Panc1 (cell line): ENCODE measurements around the gene ABCG1.

Source experiments
- POLR2AphosphoS5 ChIP-seq: IDR thresholded peaks from 2 replicates; pipeline ENCODE4 v1.6.1; 2012; ENCODE audit warnings: mild to moderate bottlenecking, low read depth, low read length, moderate library complexity
- TF ChIP-seq, protein P1 (sequence below): fragments of 450-650 bp; IDR thresholded peaks from 2 replicates; pipeline ENCODE4 v1.5.1; 2017; ENCODE audit warnings: mild to moderate bottlenecking

DNA sequence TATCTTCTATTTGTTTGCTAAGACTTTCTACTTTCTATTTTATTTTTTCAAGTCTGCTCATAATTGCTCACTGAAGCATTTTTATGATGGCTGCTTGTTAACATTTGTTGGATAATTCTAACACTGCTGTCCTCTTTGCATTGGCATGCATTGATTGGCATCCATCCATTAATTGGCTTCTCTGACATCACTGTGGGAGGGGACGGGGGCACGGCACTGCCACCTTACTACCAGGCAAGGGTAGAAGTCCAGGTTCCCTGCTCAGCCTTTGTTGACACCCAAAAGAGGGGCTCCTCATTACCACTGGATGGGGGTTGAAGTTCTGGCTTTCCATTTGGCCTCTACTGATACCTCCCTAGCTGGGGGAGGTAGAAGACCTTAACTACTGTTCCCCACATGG is 11.5 kb upstream of the ABCG1 start:
- TF ChIP-seq, protein P1, sequence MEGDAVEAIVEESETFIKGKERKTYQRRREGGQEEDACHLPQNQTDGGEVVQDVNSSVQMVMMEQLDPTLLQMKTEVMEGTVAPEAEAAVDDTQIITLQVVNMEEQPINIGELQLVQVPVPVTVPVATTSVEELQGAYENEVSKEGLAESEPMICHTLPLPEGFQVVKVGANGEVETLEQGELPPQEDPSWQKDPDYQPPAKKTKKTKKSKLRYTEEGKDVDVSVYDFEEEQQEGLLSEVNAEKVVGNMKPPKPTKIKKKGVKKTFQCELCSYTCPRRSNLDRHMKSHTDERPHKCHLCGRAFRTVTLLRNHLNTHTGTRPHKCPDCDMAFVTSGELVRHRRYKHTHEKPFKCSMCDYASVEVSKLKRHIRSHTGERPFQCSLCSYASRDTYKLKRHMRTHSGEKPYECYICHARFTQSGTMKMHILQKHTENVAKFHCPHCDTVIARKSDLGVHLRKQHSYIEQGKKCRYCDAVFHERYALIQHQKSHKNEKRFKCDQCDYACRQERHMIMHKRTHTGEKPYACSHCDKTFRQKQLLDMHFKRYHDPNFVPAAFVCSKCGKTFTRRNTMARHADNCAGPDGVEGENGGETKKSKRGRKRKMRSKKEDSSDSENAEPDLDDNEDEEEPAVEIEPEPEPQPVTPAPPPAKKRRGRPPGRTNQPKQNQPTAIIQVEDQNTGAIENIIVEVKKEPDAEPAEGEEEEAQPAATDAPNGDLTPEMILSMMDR: no peak
- TF ChIP-seq POLR2AphosphoS5: no peak
